HL-60 (cell line): ENCODE data around the gene ABCG1.

ENCODE experiments used
- DNase-seq, 2 experiments: peaks; one replicate each; pipeline ENCODE4 v3.0.0-alpha.2; 2010 to 2020; ENCODE audit warnings: low read depth in 1 of 2, low spot score in 1 of 2
- H3K27ac ChIP-seq: fragments of 250-450 bp; sonication (Bioruptor Pico); replicated peaks from 2 replicates; pipeline ENCODE4 v1.5.1; 2020; ENCODE audit warnings: mild to moderate bottlenecking, moderate library complexity
- H3K27me3 ChIP-seq: fragments of 250-450 bp; sonication (Bioruptor Pico); 2 replicates; pipeline ENCODE4 v1.5.1; 2021; ENCODE audit warnings: mild to moderate bottlenecking, moderate library complexity; ENCODE audit not compliant: insufficient read depth, poor library complexity, severe bottlenecking
- H3K4me3 ChIP-seq: replicated peaks from 2 replicates; pipeline ENCODE4 v1.5.1; 2011; ENCODE audit warnings: mild to moderate bottlenecking, control low read depth, low read length; ENCODE audit not compliant: insufficient read depth
- CTCF ChIP-seq: IDR thresholded peaks from one replicate; pipeline ENCODE4 v1.5.1; 2011; ENCODE audit warnings: low read length, control low read depth, inconsistent platforms; ENCODE audit not compliant: insufficient read depth
- GABPA ChIP-seq: IDR thresholded peaks from 2 replicates; pipeline ENCODE4 v1.6.1; 2012; ENCODE audit warnings: low read depth
- POLR2AphosphoS5 ChIP-seq: IDR thresholded peaks from 2 replicates; pipeline ENCODE4 v1.6.1; 2012; ENCODE audit warnings: low read depth
- REST ChIP-seq: IDR thresholded peaks from 2 replicates; pipeline ENCODE4 v1.6.1; 2012; ENCODE audit warnings: low read depth; ENCODE audit not compliant: insufficient replicate concordance
- SPI1 ChIP-seq: IDR thresholded peaks from 2 replicates; pipeline ENCODE4 v1.6.1; 2012; ENCODE audit warnings: low read depth, mild to moderate bottlenecking, borderline replicate concordance

Gene ABCG1

GRCh38 chr21:42258150-42258884, 39.4 kb downstream of the ABCG1 start:
- Histone ChIP-seq H3K27me3 (no peaks in the 10 kb centered on the region), H3K4me3 (no peak overlapping the region), H3K27ac (no peak overlapping the region)
- TF ChIP-seq CTCF (peak; percentile 83), GABPA (no peak)
- DNase-seq = peak; percentile 21 to 70

GRCh38 chr21:42258885-42259407, 40.0 kb downstream of the ABCG1 start:
- no peak overlapping the region for H3K4me3 ChIP-seq
- H3K27me3 ChIP-seq = no peaks in the 10 kb centered on the region
- DNase-seq = no peak
- TF ChIP-seq CTCF = no peak
- no peak for TF ChIP-seq REST
- TF ChIP-seq GABPA = no peak
- TF ChIP-seq SPI1 = no peak
- no peak for TF ChIP-seq POLR2AphosphoS5
- no peak overlapping the region for H3K27ac ChIP-seq

DNA sequence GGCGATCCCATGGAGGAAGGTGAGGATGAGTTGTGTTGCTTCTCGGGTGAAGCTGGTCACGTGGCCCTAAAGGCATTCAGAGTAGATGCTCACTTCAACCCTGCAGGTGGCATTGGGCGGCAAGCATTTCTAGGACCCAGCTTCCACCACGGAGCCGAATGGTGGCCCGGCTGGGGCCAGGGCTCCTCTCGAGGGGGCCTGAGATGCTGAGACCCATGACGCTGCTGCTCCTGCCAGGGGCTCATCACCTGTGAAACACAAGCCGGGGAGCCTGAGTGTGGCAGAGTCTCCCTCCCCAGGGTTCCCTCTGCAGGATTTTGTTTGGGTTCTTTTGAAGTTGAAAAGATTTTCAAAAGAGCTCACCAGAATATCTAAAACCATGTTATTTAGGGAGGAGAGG, 41.2 kb downstream of the ABCG1 start:
- H3K4me3 ChIP-seq = no peak overlapping the region
- no peak for DNase-seq
- H3K27ac ChIP-seq = no peak overlapping the region
- no peaks in the 10 kb centered on the region for H3K27me3 ChIP-seq
- no peak for TF ChIP-seq POLR2AphosphoS5
- no peak for TF ChIP-seq REST
- no peak for TF ChIP-seq CTCF

- no peak overlapping the region for H3K27ac ChIP-seq
- no peak for DNase-seq
- H3K27me3 ChIP-seq = no peaks in the 10 kb centered on the region
- no peak for TF ChIP-seq GABPA
- no peak overlapping the region for H3K4me3 ChIP-seq
These were observed 42.9 kb downstream of the ABCG1 start for GRCh38 chr21:42261829-42262200.
